IMR-90 (cell line): ENCODE results near the gene CAPN7.

Experiments
- BHLHE40 ChIP-seq: fragments of 150-350 bp; IDR thresholded peaks from 2 replicates; pipeline ENCODE4 v1.6.1; 2016; ENCODE audit warnings: mild to moderate bottlenecking, low read depth, low read length
- POLR2A ChIP-seq: IDR thresholded peaks from 2 replicates; pipeline ENCODE4 v1.6.1; 2012; ENCODE audit warnings: mild to moderate bottlenecking, low read depth, low read length
- RAD21 ChIP-seq: IDR thresholded peaks from 2 replicates; pipeline ENCODE4 v1.6.1; 2012; ENCODE audit warnings: low read length, improper control_type of control experiment
- TF ChIP-seq, protein P1 (sequence below): fragments of 150-350 bp; IDR thresholded peaks from 2 replicates; pipeline ENCODE4 v1.6.1; 2017; ENCODE audit warnings: mild to moderate bottlenecking, antibody characterized with exemption, low read length, low read depth
- TF ChIP-seq, protein P2 (sequence below): conservative IDR thresholded peaks from 2 replicates; pipeline ENCODE4 v1.5.1; 2012; ENCODE audit warnings: mild to moderate bottlenecking, low read depth, low read length, improper control_type of control experiment

DNA sequence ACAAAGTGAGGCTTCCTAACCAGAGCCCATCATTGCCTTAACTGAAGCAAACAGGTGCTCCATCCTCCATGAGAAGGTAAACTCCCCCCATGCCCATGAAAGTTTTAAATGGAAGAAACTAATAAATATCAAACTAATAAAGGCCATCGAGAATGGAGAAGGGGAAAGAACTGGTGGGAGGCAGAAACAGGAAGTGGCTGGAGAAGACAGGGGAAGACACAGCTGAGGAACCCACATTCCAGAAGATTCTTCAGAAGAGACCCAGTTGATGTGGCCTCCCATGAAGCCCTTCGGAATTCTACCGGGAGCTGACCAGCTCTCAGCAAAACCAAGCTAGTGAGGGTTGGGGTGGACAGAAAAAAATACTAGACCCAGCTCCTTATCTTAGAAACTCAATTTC is 84.7 kb downstream of the CAPN7 start:
- TF ChIP-seq, protein P1, sequence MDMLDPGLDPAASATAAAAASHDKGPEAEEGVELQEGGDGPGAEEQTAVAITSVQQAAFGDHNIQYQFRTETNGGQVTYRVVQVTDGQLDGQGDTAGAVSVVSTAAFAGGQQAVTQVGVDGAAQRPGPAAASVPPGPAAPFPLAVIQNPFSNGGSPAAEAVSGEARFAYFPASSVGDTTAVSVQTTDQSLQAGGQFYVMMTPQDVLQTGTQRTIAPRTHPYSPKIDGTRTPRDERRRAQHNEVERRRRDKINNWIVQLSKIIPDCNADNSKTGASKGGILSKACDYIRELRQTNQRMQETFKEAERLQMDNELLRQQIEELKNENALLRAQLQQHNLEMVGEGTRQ: no peak
- TF ChIP-seq RAD21 (no peak), BHLHE40 (no peak), POLR2A (no peak)
- TF ChIP-seq, protein P2, sequence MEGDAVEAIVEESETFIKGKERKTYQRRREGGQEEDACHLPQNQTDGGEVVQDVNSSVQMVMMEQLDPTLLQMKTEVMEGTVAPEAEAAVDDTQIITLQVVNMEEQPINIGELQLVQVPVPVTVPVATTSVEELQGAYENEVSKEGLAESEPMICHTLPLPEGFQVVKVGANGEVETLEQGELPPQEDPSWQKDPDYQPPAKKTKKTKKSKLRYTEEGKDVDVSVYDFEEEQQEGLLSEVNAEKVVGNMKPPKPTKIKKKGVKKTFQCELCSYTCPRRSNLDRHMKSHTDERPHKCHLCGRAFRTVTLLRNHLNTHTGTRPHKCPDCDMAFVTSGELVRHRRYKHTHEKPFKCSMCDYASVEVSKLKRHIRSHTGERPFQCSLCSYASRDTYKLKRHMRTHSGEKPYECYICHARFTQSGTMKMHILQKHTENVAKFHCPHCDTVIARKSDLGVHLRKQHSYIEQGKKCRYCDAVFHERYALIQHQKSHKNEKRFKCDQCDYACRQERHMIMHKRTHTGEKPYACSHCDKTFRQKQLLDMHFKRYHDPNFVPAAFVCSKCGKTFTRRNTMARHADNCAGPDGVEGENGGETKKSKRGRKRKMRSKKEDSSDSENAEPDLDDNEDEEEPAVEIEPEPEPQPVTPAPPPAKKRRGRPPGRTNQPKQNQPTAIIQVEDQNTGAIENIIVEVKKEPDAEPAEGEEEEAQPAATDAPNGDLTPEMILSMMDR: no peak
